Dermis microvascular lymphatic vessel endothelial cell (primary cell): Measurements from ENCODE around the gene TOB1. TPM values are rescaled to one million over a fixed set of nuclear protein-coding genes. Genes with fewer than 3 reads are reported as not detected.
A peak's percentile ranks its signal among the peaks of the same experiment; 100 is the strongest.

ENCODE experiments used
- DNase-seq, 2 donors: peaks; one replicate each; pipeline versions ENCODE4 v3.0.0 to v3.0.0-alpha.2; 2010; ENCODE audit warnings: low read depth in 2 of 2
- total RNA-seq: library from RNA; depleted of rRNA; stranded (reverse); fragments of >200 nt; gene quantifications from 2 replicates; pipeline ENCODE4 v1.2.1, GENCODE V29; 2014

The TOB1 gene
- total RNA-seq, 1 donor from 2014 or later, result 2.8 TPM

DNA sequence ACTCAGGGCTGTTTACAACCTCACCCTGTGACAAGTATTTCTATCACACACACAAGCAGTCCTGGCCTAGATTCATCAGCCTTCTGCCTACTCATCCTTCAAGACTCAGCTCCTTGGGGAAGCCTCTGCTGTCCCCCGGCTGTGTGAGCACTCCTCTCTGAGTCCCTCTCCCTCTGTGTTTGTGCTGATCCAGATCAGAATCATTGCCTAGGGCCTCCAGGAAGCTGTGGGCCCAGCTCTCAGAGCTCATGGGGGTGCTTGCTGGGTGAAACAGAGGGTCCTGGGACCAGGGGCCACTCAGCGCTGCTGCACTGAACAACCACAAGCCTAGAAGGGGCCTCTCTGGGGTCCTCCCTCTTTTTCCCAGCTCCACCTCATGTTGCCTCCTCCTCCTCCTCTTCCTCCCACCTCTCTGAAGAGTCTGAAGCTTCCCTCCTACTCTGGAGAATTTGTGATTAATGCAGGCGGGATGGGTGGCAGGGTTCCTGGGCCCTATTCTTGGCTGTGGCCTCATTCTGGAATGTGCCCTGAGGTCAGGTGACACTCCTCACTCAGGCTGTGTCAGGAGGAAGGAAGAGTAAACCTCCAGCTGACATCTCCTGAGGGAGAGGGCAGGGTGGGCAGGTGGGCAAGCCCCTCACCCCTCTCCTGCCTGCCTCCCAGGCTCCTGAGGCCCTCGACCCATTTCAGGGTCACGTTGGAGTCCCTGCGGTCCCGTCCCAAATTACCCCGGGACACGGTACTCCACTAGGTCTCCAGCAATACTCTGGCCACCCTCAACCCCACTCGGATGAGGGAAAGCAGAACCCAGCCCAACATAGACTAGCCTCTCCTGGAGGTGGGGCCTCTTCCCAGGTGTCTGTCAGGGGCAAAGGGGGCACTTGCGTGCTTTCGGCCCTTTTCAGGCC, 20.7 kb downstream of the TOB1 start:
- no peak for DNase-seq

DNA sequence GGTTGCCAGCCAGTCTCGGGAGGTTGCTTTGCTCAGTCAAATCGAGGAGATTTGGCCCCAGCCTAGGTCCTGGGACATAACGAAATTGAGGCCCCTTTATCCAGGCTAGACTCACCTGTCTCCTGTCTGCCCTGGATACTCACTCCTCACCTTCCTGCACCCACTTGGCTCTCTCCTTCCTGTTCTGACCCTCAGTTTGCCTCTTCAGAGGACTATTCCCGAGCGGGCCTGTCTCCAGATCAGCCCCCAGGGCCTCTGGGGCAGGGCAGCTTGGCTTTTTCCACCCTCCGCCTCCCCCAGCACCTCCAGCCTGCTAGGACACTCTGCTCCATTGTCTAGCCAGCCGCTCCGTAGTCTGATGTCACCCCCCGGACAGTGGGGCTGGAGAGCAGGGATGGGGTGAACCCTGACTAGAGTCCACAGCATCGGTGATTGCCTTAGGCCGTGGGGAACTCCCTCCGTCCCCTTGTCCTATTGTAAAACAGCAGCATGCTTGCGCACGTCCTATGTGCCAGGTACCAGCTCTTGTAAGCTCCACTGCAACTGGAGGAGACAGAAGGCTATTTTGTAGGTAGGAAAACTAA, 21.9 kb downstream of the TOB1 start:
- DNase-seq, result no peak

GRCh38 chr17:50843150-50843905, 22.8 kb downstream of the TOB1 start:
- no peak for DNase-seq

GRCh38 chr17:50842506-50843149, 23.5 kb downstream of the TOB1 start:
- DNase-seq, result no peak

DNA sequence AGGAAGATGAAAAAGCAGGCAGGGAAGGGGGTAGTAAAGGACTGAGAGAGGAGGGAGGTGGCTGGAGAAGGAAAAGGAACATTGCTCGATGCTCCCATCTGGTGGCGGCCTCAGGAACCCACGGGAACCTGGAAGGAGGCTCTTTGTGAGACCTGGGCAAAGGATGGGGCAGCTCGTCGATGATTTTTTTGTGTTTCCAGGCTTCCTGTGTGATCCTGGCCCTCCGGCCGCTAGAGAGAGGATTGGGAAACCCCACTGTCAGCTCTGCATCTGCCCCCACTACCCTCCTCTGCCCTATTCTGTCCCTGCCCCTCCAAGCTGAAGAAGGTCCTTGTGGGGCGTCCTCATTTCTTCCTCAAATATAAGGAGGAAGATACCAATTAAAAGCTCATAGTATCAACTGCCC, 24.2 kb downstream of the TOB1 start:
- DNase-seq, result peak; percentile 30 to 60

DNA sequence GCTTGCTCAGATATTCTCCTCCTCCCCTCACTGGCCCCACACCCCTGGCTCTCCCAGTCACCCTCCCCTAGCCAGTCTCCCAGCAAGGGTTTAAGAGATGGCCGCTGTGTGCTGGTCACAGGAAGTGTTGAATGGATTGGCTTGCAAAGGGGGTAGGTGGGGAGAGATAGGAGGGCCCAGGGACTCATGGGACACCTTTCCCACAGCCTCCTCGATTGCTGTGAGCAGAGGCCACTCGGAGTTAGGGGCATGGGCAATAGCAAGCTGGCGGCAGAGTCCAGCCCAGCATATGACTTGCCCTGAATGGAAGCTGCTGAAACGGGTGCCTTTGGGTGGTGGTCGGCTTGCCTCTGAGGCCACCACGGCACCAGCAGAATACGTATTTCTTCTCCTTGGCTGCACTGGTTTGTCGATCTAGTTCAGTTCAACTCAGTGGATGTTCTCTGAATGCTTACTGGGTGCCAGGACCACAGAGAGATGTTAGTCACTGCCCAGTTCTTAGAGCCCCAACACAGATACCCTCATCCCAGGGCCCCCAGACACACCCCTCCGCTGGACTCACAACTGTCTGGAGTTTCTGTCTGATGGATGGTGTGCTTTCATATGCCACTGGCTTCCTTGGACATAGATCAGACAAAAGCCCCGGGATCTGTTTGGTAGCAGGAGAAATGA, 24.7 kb downstream of the TOB1 start:
- DNase-seq, result no peak

DNA sequence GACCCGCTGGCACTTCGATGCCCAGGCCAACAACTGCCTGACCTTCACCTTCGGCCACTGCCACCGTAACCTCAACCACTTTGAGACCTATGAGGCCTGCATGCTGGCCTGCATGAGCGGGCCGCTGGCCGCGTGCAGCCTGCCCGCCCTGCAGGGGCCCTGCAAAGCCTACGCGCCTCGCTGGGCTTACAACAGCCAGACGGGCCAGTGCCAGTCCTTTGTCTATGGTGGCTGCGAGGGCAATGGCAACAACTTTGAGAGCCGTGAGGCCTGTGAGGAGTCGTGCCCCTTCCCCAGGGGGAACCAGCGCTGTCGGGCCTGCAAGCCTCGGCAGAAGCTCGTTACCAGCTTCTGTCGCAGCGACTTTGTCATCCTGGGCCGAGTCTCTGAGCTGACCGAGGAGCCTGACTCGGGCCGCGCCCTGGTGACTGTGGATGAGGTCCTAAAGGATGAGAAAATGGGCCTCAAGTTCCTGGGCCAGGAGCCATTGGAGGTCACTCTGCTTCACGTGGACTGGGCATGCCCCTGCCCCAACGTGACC, 25.8 kb downstream of the TOB1 start:
- no peak for DNase-seq

DNA sequence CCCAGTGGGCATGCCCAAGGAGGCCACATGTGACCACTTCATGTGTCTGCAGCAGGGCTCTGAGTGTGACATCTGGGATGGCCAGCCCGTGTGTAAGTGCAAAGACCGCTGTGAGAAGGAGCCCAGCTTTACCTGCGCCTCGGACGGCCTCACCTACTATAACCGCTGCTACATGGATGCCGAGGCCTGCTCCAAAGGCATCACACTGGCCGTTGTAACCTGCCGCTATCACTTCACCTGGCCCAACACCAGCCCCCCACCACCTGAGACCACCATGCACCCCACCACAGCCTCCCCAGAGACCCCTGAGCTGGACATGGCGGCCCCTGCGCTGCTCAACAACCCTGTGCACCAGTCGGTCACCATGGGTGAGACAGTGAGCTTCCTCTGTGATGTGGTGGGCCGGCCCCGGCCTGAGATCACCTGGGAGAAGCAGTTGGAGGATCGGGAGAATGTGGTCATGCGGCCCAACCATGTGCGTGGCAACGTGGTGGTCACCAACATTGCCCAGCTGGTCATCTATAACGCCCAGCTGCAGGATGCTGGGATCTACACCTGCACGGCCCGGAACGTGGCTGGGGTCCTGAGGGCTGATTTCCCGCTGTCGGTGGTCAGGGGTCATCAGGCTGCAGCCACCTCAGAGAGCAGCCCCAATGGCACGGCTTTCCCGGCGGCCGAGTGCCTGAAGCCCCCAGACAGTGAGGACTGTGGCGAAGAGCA, 26.4 kb downstream of the TOB1 start:
- DNase-seq, result no peak

- no peak for DNase-seq
Observed at GRCh38 chr17:50837980-50838954, 27.9 kb downstream of the TOB1 start.

- DNase-seq, result no peak
Observed at GRCh38 chr17:50837286-50837979, 28.7 kb downstream of the TOB1 start.

GRCh38 chr17:50836826-50837225, 29.3 kb downstream of the TOB1 start:
- DNase-seq, result no peak

DNA sequence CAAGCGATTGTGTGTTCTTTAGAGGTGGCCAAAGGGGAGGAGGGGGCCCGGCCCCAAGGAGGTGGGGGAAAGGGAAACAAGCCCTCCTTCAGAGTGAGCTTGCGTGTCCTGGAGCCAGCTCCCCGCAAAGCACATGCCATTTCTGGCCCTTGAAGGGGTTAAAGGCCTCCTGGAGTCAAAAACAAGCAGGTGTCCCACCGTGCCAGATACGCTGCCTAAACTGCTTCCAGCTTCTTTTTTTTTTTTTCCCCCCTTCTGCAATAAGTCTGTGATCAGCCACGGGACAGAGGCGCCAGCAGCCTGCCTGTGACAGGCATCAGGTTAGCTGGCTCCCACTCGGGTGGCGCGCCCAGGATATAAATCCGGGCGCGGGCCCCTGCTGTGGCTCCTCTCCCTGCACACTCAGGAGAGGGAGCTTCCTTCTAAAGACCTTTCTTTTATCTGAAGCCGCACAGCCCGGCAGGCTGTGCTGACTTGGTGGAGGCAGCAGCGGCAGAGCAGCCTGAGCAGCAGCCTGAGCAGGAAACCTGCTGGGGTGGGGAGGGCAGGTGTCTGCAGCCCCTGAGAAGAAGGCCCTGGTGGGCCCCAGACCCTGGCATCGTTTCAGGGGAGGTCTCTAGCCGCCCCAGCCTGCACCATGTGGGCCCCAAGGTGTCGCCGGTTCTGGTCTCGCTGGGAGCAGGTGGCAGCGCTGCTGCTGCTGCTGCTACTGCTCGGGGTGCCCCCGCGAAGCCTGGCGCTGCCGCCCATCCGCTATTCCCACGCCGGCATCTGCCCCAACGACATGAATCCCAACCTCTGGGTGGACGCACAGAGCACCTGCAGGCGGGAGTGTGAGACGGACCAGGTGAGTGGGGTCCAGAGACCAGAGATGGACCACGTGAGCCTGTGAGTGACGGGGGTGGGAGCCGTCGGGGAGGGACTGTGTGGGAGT, 30.6 kb downstream of the TOB1 start, which contains the start of gene WFIKKN2:
TSS of gene WFIKKN2 (plus strand) at position 286 of the 934 bp plus-strand sequence. CDS start at position 638, 352 bp downstream.
- DNase-seq, result no peak

- peak in 1 of 2 donors; percentile 8 for DNase-seq
Observed at GRCh38 chr17:50834429-50835300, 31.5 kb downstream of the TOB1 start.

DNA sequence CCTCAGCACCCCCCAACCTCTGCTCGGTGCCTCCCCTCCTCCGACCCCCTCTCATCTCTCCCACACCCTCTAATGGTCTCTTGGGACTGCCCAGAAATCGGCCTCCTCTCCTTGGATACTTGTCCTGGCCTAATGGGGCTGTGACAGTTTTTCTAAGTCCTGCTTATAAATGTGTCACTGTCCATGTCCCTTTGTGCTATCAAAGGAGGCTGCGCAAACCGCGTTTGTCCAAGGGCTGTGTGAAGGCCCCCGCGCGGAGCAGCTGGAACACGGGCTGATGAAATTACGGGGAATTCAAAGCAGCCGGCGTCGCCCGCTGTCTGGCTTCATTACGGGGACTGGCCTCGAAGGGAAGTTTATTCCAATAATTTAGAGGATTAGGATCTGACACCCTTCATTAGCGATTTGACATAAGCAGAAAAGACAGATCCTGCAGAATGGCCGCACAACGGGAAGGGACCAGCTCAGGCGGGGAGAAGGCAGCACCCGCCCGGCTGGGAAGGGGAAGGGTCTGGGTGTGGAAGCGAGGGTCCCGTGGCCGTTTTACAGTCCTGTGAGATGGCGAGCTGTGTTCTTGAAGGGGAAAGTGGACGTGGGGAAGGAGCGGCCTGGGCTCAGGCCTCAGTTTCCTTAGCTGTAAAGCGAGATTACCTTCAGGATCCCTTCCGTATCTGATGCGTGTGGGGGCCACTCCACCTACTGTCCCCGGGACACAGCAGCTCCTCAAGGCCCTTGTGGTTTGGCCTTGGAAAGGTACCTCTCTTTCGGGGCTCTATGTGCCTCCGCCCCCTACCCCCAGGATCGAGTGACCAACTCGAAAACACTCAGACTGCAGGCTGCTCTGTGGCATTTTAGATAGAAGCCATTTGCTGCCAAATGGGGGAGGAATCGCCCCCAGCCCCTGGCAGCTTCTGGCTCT, 32.4 kb downstream of the TOB1 start:
- DNase-seq, result no peak

DNA sequence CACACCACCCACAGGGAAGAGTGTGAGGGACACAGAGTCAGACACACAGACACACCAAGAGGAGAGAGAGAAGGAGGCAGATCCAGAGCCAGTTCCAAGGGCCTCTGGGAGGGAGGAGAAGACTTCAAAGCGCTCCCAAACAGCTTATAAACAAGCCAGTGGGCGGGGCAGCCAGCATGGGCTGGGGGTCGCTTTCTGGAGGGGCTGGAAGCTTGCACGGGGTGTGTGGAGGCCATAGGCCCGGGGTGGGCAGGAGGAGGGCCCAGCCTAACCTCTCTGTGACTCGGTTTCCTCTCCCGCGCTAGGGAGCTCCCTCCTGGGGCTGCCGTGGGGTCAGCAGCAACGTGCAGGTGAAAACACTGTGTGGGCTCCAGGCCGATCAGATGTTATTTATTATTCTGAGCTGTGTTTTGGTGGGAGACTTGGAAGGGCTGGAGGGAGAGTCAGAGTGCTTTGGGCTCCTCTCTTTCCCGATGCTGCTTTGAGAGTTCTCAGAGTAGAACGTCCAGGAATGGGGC, 33.2 kb downstream of the TOB1 start:
- DNase-seq, result no peak
